ENCODE results near the gene ZMAT3.

GRCh38 chr3:179076243-179077027 is 4.8 kb upstream of the ZMAT3 start:
- TF ChIP-seq EP300 (IDR thresholded peaks at IDR 0.05; ENCODE audit: borderline replicate concordance in 1 of 2, low read depth in 1 of 2, low read length in 1 of 2): no peak
- no peak for TF ChIP-seq CTCF (IDR thresholded peaks at IDR 0.05)

Measured in SK-N-SH (cell line).